GM18858 (cell line): ENCODE results near the gene RGS14.
"Not testable (repeated sequence)": the region's sequence is repeated elsewhere in the genome, so short reads cannot be mapped to it uniquely, and the experiment has no call there.

ENCODE experiments used
- ATAC-seq: cut with Tn5 transposase; IDR thresholded peaks from one replicate; pipeline ENCODE4 v1.9.1; 2021; ENCODE audit not compliant: unreplicated experiment

Gene RGS14

GRCh38 chr5:177363565-177363964, 5.8 kb downstream of the RGS14 start:
- ATAC-seq, result no peak

GRCh38 chr5:177364159-177364962, 6.6 kb downstream of the RGS14 start:
- no peak for ATAC-seq

- no peak for ATAC-seq
Measured at GRCh38 chr5:177365845-177366527, 8.3 kb downstream of the RGS14 start.

DNA sequence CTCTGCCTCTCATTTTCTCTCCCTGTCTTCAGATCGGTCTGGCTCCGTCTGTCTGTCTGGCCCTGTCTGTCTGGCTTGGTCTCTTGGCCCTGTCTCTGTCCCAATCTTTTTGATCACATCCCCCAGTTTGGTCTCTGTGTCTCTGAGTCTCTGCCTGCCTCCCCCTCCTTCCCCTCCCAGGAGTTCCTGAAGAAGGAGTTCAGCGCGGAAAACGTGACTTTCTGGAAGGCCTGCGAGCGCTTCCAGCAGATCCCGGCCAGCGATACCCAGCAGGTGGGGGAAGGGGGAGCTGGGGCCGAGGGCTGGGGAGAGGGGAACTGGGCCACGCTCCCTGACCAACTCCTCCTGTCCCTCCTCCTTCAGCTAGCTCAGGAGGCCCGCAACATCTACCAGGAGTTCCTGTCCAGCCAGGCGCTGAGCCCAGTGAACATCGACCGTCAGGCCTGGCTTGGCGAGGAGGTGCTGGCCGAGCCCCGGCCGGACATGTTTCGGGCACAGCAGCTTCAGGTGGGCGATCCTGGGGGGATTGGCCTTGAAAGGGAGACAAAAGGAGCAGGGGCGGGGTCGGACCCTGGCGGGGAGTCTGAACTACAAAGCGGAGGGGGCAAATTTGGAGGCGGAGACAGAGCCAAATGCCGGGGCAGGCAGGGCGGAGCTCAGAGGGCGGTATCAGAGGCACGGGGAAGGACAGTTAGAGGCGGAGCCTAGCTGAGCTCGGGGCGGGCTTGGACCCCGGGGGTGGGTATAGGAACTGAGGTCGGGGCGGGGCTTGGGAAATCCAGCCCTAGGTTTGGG, 9.0 kb downstream of the RGS14 start:
- no peak for ATAC-seq

DNA sequence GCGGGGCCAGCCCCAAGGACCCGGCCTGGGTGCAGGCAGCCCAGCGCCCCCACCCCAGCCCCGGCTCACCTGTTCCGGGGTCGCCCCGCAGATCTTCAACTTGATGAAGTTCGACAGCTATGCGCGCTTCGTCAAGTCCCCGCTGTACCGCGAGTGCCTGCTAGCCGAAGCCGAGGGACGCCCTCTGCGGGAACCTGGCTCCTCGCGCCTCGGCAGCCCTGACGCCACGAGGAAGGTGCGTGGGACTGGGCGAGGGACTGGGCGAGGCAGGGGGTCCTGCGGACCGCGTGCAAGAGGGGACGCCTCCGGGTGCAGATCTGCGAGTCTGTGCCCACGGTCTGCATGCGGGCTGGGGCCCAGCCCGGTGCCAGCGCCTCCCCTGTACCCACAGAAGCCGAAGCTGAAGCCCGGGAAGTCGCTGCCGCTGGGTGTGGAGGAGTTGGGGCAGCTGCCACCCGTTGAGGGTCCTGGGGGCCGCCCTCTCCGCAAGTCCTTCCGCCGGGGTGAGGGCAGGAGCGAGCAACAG, 9.7 kb downstream of the RGS14 start:
- ATAC-seq, result no peak

GRCh38 chr5:177367981-177368868, 10.5 kb downstream of the RGS14 start:
- no peak for ATAC-seq

- no peak for ATAC-seq
Measured at GRCh38 chr5:177368869-177369644, 11.3 kb downstream of the RGS14 start.

DNA sequence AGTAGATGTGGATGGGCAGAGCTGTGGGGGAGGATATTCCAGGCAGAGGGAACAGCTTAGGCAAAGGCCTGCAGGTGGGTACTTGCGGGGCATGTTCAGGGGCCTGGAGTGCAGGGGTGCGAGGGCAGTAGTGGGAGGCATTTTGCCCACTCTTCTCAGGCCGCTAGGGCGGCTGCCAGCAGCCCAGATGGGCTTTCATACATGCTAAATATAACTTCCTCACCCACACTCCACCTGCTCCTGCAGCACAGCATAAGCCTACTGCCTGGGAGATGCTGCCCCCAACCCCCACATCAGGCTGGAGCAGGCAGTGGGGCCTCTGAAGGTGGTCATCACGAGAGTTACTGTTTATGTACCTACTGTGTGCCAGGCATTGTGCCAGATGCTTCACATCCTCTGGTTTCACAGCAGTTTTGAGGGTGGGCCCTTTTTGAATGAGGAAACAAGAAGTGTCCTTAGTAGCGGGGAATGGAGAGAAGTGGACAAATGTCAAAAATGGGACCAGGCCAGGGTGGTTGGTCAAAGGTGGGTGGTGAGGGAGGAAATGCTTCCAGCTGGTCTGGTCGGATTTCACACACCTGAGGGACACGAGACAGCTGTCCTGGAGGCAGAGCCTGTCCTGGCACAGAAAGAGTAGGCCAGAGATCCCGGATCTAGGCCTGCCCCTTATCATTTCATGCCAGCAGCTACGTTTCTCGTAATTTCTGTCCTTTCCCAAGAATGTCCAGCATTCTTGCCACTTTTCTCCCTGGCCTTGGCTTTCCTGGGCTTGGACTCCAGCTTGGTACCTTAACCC, 12.1 kb downstream of the RGS14 start:
- no peak for ATAC-seq

- no peak for ATAC-seq
Measured at GRCh38 chr5:177370488-177371119, 12.9 kb downstream of the RGS14 start.

DNA sequence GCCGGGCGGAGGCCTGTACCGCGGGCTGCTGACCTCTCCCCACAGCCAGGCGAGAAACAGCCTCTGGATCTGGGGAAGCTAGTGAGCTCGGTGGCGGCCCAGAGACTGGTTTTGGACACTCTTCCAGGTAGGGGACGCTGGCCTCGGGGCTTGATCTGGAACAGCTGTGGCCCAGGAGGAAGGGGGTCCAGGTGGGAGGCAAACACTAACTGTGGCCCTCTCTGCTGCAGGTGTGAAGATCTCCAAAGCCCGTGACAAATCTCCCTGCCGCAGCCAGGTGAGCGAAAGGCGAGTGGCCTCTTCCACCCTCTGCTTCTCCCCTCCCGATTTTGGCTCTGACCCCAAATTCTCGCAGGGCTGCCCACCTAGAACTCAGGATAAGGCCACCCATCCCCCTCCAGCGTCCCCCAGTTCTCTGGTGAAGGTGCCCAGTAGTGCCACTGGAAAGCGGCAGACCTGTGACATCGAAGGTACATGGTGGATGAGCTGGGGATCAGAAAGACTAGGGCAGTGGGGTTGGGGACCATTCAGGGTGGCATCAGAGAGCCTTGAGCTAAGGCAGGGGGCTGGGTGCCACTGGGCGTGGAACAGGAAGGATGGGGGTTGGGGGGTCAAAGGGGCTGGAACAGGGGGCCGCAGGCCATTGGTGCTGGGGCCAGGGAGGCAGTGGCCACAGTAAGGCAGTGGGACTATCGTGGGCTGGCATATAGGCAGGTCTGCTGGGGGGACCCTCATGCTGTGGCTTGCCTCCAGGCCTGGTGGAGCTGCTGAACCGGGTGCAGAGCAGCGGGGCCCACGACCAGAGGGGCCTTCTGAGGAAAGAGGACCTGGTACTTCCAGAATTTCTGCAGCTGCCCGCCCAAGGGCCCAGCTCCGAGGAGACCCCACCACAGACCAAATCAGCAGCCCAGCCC, 13.7 kb downstream of the RGS14 start:
- ATAC-seq, result no peak

GRCh38 chr5:177372034-177372896, 14.5 kb downstream of the RGS14 start:
- ATAC-seq, result no peak

- ATAC-seq, result no peak
Measured at GRCh38 chr5:177372910-177373309, 15.2 kb downstream of the RGS14 start.

DNA sequence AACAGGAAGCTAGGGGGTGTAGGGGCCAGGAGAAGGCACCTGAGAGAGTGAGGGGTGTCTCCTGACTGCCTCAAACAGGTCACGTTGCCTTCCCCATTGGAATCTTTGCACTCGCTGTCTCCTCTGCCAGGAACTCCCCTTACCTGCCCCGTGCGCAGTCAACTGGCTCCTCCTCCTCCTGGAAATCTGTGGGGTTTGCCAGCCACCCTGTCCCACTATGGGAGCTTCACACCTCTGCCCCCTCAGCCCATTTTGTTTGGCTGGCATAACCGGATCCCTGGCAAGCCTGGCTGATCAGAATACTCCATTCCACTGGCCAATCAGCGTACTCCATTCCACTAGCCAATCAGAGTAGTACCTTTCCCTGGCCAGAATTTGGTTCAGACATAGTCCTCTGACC, 16.1 kb downstream of the RGS14 start:
- no peak for ATAC-seq

GRCh38 chr5:177374211-177374610, 16.5 kb downstream of the RGS14 start:
- no peak for ATAC-seq

DNA sequence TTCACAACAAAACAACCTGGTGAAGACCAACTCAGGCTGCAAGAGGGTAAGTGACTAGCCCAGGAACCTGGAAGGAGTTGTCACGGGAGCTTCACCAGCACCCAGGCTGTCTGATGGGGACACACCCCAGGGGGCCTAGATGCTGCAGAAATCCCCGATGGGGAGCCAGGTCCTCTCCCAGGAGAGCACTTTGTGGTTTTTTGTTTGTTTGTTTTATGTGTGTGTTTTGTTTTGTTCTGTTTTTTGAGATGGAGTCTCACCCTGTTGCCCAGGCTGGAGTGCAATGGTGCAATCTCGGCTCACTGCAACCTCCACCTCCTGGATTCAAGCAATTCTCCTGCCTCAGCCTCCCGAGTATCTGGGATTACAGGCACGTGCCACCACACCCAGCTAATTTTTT, 17.8 kb downstream of the RGS14 start:
- not testable (repeated sequence) for ATAC-seq

DNA sequence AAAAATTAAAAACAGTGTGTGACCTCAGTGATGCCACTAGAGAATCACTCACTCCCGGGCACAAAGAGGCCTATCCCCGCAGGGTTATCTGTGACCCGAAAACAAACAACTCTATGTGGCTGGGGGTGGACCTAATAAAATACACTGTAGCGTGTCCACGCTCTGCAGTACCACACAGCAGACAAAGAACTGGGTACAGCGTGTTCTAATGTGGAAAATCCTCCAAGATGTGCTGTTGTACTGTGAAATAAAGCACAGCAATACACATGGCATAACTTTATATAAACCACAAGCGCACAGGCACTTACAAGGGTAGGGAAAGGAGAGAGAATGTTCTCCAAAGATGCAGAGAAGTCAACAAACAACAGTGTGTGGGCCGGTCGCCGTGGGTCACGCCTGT, 18.4 kb downstream of the RGS14 start:
- no peak for ATAC-seq
